ENCODE results near the gene COL18A1. TPM values are rescaled to one million over a fixed set of nuclear protein-coding genes. Genes with fewer than 3 reads are reported as not detected.

The COL18A1 gene
- total and polyA plus RNA-seq, 8 donors, result 38.7 to 301 (median 77.8) TPM

GRCh38 chr21:45414396-45415187 lies 9.6 kb downstream of the COL18A1 start:
- H3K27me3 ChIP-seq, result no peaks in the 10 kb centered on the region
- FAIRE-seq (no peak), DNase-seq (peak in 3 of 6 donors; percentile 8 to 49 (median 42)), ATAC-seq (no peak)
- intact Hi-C loops (cut with DNase I), result no loop called here
- 64 to 74% methylated on average over 25 of the region's 25 CpGs for WGBS, 2 donors
- TF ChIP-seq CTCF (IDR thresholded peaks at IDR 0.05), result no peak
- H3K4me3 ChIP-seq, result no peak overlapping the region
- no peaks in the 10 kb centered on the region for H3K9me3 ChIP-seq
- no peak overlapping the region for H3K27ac ChIP-seq
- no peaks in the 10 kb centered on the region for H3K36me3 ChIP-seq
- no peaks in the 10 kb centered on the region for H3K4me1 ChIP-seq

GRCh38 chr21:45415188-45415942 lies 10.4 kb downstream of the COL18A1 start:
- no peaks in the 10 kb centered on the region for H3K4me1 ChIP-seq
- no peak for TF ChIP-seq CTCF (IDR thresholded peaks at IDR 0.05)
- intact Hi-C loops (cut with DNase I), result no loop called here
- no peak overlapping the region for H3K27ac ChIP-seq
- 60 to 63% methylated on average over 32 of the region's 32 CpGs for whole genome bisulfite sequencing, 2 donors
- FAIRE-seq, result no peak
- peak in 4 of 6 donors; percentile 2 to 45 (median 26) for DNase-seq
- no peak for ATAC-seq
- H3K9me3 ChIP-seq, result no peaks in the 10 kb centered on the region
- H3K4me3 ChIP-seq, result no peak overlapping the region
- H3K36me3 ChIP-seq, result no peaks in the 10 kb centered on the region
- no peaks in the 10 kb centered on the region for H3K27me3 ChIP-seq

- FAIRE-seq, result no peak
- no peak for TF ChIP-seq CTCF (IDR thresholded peaks at IDR 0.05)
- no peaks in the 10 kb centered on the region for H3K27me3 ChIP-seq
- H3K4me3 ChIP-seq, result no peak overlapping the region
- DNase-seq, result peak in 3 of 6 donors; percentile 1 to 55 (median 51)
- no peaks in the 10 kb centered on the region for H3K4me1 ChIP-seq
- 42 to 53% methylated on average over 25 of the region's 25 CpGs for WGBS, 2 donors
- no peaks in the 10 kb centered on the region for H3K9me3 ChIP-seq
- no peaks in the 10 kb centered on the region for H3K36me3 ChIP-seq
- intact Hi-C loops (cut with DNase I), result no loop called here
- H3K27ac ChIP-seq, result no peak overlapping the region
- ATAC-seq, result no peak
These were observed 11.1 kb downstream of the COL18A1 start for GRCh38 chr21:45415943-45416611.

- Histone ChIP-seq H3K27ac (no peak overlapping the region), H3K27me3 (no peaks in the 10 kb centered on the region), H3K9me3 (no peaks in the 10 kb centered on the region), H3K4me3 (no peak overlapping the region), H3K4me1 (peaks cover 0 to 4% (median 0%) of the 10 kb centered on the region in 3 donors), H3K36me3 (no peaks in the 10 kb centered on the region)
- WGBS, 2 donors, result 32 to 33% methylated on average over 8 of the region's 8 CpGs
- DNase-seq, result peak in 3 of 6 donors; percentile 1 to 39 (median 16)
- no peak for TF ChIP-seq CTCF (IDR thresholded peaks at IDR 0.05)
- ATAC-seq, result no peak
- intact Hi-C loops (cut with DNase I), result no loop called here
- no peak for FAIRE-seq
These were observed 11.7 kb downstream of the COL18A1 start for GRCh38 chr21:45416620-45417019.
